GM12878 (cell line): Measurements from ENCODE around the gene ACSL3. TPM values are rescaled to one million over a fixed set of nuclear protein-coding genes. Genes with fewer than 3 reads are reported as not detected.
A peak's percentile ranks its signal among the peaks of the same experiment; 100 is the strongest.

Experiments
- CUX1 ChIP-seq: IDR thresholded peaks from 2 replicates; pipeline ENCODE4 v1.6.1; 2012; ENCODE audit warnings: improper control_type of control experiment, low read depth, low read length; ENCODE audit not compliant: insufficient replicate concordance
- polyA plus RNA-seq, 11 experiments: library from polyadenylated mRNA; depleted of rRNA in 4 of 11; unstranded in 6 of 11; stranded (reverse) in 5 of 11; fragments of >200 nt; fragmentation: Nextera tagmentation in 4 of 11; fragmentation: Illumina TruSeq in 1 of 11; extraction: Ambion mirVana in 4 of 11; extraction: Trizol in 1 of 11; gene quantifications; 1 replicate in 1 of 11; 2 replicates in 10 of 11; pipeline versions ENCODE4 v1.2.1 to v1.2.3, GENCODE V29; 2011 to 2016; ENCODE audit warnings: inconsistent platforms in 2 of 11, missing spikeins in 2 of 11, low read depth in 1 of 11
- total RNA-seq, 4 experiments: library from RNA; depleted of rRNA in 3 of 4; stranded (reverse); fragments of >200 nt in 3 of 4; fragmentation: Illumina TruSeq in 1 of 4; extraction: Trizol in 1 of 4; gene quantifications; 2 replicates each; pipeline versions ENCODE4 v1.2.1 to v1.2.3, GENCODE V29; 2013 to 2021
- TF ChIP-seq, protein P1 (sequence below), 3 experiments: IDR thresholded peaks in 2 of 3; conservative IDR thresholded peaks in 1 of 3; 2 replicates each; pipeline ENCODE4 v1.5.1; 2011; ENCODE audit warnings: low read depth in 3 of 3, low read length in 3 of 3, mild to moderate bottlenecking in 3 of 3, control low read depth in 2 of 3, moderate library complexity in 2 of 3, inconsistent platforms in 1 of 3, mixed read lengths in 1 of 3; ENCODE audit not compliant: control insufficient read depth in 2 of 3, insufficient read depth in 1 of 3; ENCODE audit errors: extremely low read depth in 1 of 3
- TF ChIP-seq, protein P2 (sequence below): fragments of 450-650 bp; IDR thresholded peaks from 2 replicates; pipeline ENCODE4 v1.6.1; 2017; ENCODE audit warnings: mild to moderate bottlenecking

Gene ACSL3
- total and polyA plus RNA-seq, 10 of the 15 experiments (the other 5 are each of a cell fraction or from before 2014, with no cell fraction given): 15.6 to 83.9 (median 56.7) TPM

DNA sequence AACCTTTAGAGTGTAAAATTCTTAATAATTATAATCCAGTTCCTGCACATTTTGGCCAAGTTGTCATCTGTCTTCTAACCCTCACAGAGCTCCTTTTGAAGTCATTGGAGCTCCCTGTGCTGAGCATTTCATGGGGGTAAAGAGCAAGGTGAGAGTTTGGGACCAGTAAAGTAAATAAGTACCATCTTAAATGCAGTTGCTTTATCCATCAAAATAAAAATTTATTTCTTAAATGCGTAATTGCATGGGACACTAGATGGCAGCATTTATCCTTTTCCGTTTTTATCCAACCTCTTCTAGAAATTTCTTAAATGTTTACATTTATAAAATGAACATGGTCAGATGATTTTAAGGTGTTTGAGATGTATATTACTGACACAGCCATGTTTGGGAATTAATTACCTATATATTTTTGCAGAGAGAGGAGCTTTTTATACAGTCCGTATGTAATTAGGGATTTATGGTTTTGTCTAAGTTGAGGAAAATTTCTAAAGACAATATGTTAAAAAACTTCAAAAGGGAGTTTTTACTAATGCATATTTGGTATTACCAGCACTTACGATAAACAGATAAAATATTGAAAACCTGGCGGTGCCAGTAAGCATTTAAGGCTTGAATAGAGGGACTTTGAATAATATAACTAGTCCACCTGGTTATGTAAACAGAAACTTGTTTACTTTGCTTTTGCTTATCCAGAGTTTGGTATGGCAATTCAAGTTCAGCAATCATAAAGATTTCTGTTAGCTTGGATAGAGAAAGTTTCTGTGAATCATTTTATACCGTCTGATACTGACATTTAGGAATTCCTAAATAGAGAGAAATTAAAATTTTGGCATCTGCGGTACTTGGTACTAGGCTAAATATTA, 54.5 kb downstream of the ACSL3 start (continued):
- TF ChIP-seq, protein P1, sequence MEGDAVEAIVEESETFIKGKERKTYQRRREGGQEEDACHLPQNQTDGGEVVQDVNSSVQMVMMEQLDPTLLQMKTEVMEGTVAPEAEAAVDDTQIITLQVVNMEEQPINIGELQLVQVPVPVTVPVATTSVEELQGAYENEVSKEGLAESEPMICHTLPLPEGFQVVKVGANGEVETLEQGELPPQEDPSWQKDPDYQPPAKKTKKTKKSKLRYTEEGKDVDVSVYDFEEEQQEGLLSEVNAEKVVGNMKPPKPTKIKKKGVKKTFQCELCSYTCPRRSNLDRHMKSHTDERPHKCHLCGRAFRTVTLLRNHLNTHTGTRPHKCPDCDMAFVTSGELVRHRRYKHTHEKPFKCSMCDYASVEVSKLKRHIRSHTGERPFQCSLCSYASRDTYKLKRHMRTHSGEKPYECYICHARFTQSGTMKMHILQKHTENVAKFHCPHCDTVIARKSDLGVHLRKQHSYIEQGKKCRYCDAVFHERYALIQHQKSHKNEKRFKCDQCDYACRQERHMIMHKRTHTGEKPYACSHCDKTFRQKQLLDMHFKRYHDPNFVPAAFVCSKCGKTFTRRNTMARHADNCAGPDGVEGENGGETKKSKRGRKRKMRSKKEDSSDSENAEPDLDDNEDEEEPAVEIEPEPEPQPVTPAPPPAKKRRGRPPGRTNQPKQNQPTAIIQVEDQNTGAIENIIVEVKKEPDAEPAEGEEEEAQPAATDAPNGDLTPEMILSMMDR (IDR thresholded peaks at IDR 0.05 in 2 of 3, conservative IDR thresholded peaks at IDR 0.05 in 1 of 3; ENCODE audit: control insufficient read depth in 2 of 3, extremely low read depth in 1 of 3, insufficient read depth in 1 of 3, low read depth in 3 of 3, low read length in 3 of 3): peak; percentile 8 to 55 (median 41); a peak in 4 of 6 replicates
- TF ChIP-seq CUX1: no peak
- TF ChIP-seq, protein P2, sequence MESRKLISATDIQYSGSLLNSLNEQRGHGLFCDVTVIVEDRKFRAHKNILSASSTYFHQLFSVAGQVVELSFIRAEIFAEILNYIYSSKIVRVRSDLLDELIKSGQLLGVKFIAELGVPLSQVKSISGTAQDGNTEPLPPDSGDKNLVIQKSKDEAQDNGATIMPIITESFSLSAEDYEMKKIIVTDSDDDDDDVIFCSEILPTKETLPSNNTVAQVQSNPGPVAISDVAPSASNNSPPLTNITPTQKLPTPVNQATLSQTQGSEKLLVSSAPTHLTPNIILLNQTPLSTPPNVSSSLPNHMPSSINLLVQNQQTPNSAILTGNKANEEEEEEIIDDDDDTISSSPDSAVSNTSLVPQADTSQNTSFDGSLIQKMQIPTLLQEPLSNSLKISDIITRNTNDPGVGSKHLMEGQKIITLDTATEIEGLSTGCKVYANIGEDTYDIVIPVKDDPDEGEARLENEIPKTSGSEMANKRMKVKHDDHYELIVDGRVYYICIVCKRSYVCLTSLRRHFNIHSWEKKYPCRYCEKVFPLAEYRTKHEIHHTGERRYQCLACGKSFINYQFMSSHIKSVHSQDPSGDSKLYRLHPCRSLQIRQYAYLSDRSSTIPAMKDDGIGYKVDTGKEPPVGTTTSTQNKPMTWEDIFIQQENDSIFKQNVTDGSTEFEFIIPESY: peak; percentile 12; the same call in 1 of the 2 replicates
